IMR-90 (cell line): ENCODE results near the gene IBSP.

Experiments
- BHLHE40 ChIP-seq: fragments of 150-350 bp; IDR thresholded peaks from 2 replicates; pipeline ENCODE4 v1.6.1; 2016; ENCODE audit warnings: mild to moderate bottlenecking, low read depth, low read length
- CEBPB ChIP-seq: IDR thresholded peaks from 2 replicates; pipeline ENCODE4 v1.6.1; 2012; ENCODE audit warnings: low read depth, low read length, improper control_type of control experiment
- CHD1 ChIP-seq: IDR thresholded peaks from 2 replicates; pipeline ENCODE4 v1.6.1; 2012; ENCODE audit warnings: low read depth, low read length, improper control_type of control experiment
- CTCF ChIP-seq: conservative IDR thresholded peaks from 2 replicates; pipeline ENCODE4 v1.5.1; 2012; ENCODE audit warnings: mild to moderate bottlenecking, low read depth, low read length, improper control_type of control experiment
- MAZ ChIP-seq: IDR thresholded peaks from 2 replicates; pipeline ENCODE4 v1.6.1; 2012; ENCODE audit warnings: low read depth, mild to moderate bottlenecking, low read length, improper control_type of control experiment, moderate library complexity, borderline replicate concordance
- MXI1 ChIP-seq: IDR thresholded peaks from 2 replicates; pipeline ENCODE4 v1.6.1; 2012; ENCODE audit warnings: low read depth, mild to moderate bottlenecking, low read length, moderate library complexity, borderline replicate concordance
- NFE2L2 ChIP-seq: fragments of 150-350 bp; IDR thresholded peaks from 2 replicates; pipeline ENCODE4 v1.6.1; 2016; ENCODE audit warnings: low read depth, mild to moderate bottlenecking, low read length
- POLR2A ChIP-seq: IDR thresholded peaks from 2 replicates; pipeline ENCODE4 v1.6.1; 2012; ENCODE audit warnings: mild to moderate bottlenecking, low read depth, low read length
- RAD21 ChIP-seq: IDR thresholded peaks from 2 replicates; pipeline ENCODE4 v1.6.1; 2012; ENCODE audit warnings: low read length, improper control_type of control experiment
- RCOR1 ChIP-seq: IDR thresholded peaks from 2 replicates; pipeline ENCODE4 v1.6.1; 2012; ENCODE audit warnings: mild to moderate bottlenecking, low read length, improper control_type of control experiment; ENCODE audit not compliant: insufficient replicate concordance
- TF ChIP-seq, protein P1 (sequence below): fragments of 150-350 bp; IDR thresholded peaks from 2 replicates; pipeline ENCODE4 v1.6.1; 2016; ENCODE audit warnings: low read depth, mild to moderate bottlenecking, low read length, moderate library complexity, borderline replicate concordance

GRCh38 chr4:87823200-87823599 is 23.8 kb downstream of the IBSP start:
- TF ChIP-seq CTCF = no peak
- no peak for TF ChIP-seq BHLHE40
- no peak for TF ChIP-seq CHD1
- no peak for TF ChIP-seq RAD21
- TF ChIP-seq MXI1 = no peak
- no peak for TF ChIP-seq CEBPB
- no peak for TF ChIP-seq POLR2A
- no peak for TF ChIP-seq NFE2L2
- TF ChIP-seq RCOR1 = no peak
- TF ChIP-seq, protein P1, sequence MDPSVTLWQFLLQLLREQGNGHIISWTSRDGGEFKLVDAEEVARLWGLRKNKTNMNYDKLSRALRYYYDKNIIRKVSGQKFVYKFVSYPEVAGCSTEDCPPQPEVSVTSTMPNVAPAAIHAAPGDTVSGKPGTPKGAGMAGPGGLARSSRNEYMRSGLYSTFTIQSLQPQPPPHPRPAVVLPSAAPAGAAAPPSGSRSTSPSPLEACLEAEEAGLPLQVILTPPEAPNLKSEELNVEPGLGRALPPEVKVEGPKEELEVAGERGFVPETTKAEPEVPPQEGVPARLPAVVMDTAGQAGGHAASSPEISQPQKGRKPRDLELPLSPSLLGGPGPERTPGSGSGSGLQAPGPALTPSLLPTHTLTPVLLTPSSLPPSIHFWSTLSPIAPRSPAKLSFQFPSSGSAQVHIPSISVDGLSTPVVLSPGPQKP = no peak
- TF ChIP-seq MAZ = no peak
